HG02943 (cell line): ENCODE measurements around the gene ATAD5.
"Not testable (repeated sequence)": the region's sequence is repeated elsewhere in the genome, so short reads cannot be mapped to it uniquely, and the experiment has no call there.

ENCODE experiments used
- ATAC-seq: cut with Tn5 transposase; IDR thresholded peaks from one replicate; pipeline ENCODE4 v1.9.1; 2021; ENCODE audit warnings: mild to moderate bottlenecking, low read depth, moderate library complexity; ENCODE audit not compliant: unreplicated experiment

Gene ATAD5

GRCh38 chr17:30831663-30832437 is at the start of gene ATAD5:
Gene ATAD5, plus strand, starts transcription at chr17:30831966. Its CDS starts 382 bp downstream, at chr17:30832348.
- ATAC-seq: no peak

- ATAC-seq: no peak
These were observed 49.6 kb upstream of the ATAD5 start for GRCh38 chr17:30782206-30782605.

- no peak for ATAC-seq
These were observed 42.8 kb upstream of the ATAD5 start for GRCh38 chr17:30788918-30789317.

- no peak for ATAC-seq
These were observed 41.5 kb upstream of the ATAD5 start for GRCh38 chr17:30790279-30790678.

- ATAC-seq: no peak
These were observed 38.3 kb upstream of the ATAD5 start for GRCh38 chr17:30793282-30793977.

- ATAC-seq: no peak
These were observed 37.4 kb upstream of the ATAD5 start for GRCh38 chr17:30794372-30794771.

GRCh38 chr17:30796016-30796415 is 35.8 kb upstream of the ATAD5 start:
- no peak for ATAC-seq

GRCh38 chr17:30801671-30802070 is 30.1 kb upstream of the ATAD5 start:
- no peak for ATAC-seq

GRCh38 chr17:30805944-30806456 is 25.8 kb upstream of the ATAD5 start:
- ATAC-seq: no peak

- no peak for ATAC-seq
These were observed 23.9 kb upstream of the ATAD5 start for GRCh38 chr17:30807896-30808295.

- ATAC-seq: peak; percentile 87
These were observed 22.9 kb upstream of the ATAD5 start for GRCh38 chr17:30808785-30809286.

GRCh38 chr17:30809867-30810266 is 21.9 kb upstream of the ATAD5 start:
- no peak for ATAC-seq

GRCh38 chr17:30812218-30813177 is 19.3 kb upstream of the ATAD5 start:
- ATAC-seq: no peak

GRCh38 chr17:30814236-30814635 is 17.5 kb upstream of the ATAD5 start:
- ATAC-seq: not testable (repeated sequence)

- ATAC-seq: not testable (repeated sequence)
These were observed 16.9 kb upstream of the ATAD5 start for GRCh38 chr17:30814860-30815259.

- ATAC-seq: no peak
These were observed 15.6 kb upstream of the ATAD5 start for GRCh38 chr17:30816165-30816564.

GRCh38 chr17:30819971-30820705 is 11.6 kb upstream of the ATAD5 start:
- ATAC-seq: no peak

GRCh38 chr17:30821871-30822723 is 9.7 kb upstream of the ATAD5 start:
- no peak for ATAC-seq

GRCh38 chr17:30822919-30823318 is 8.8 kb upstream of the ATAD5 start:
- not testable (repeated sequence) for ATAC-seq
